WTC11 (cell line): Measurements from ENCODE around the gene SMIM29. TPM values are rescaled to one million over a fixed set of nuclear protein-coding genes. Genes with fewer than 3 reads are reported as not detected.
A peak's percentile ranks its signal among the peaks of the same experiment; 100 is the strongest.
"Not testable (repeated sequence)": the region's sequence is repeated elsewhere in the genome, so short reads cannot be mapped to it uniquely, and the experiment has no call there.

Experiments used
- ATAC-seq: fragments of 200-7000 bp; cut with Tn5 transposase; 2 replicates; pipeline ENCODE4 v1.10.0; 2021; ENCODE audit warnings: mild to moderate bottlenecking, moderate library complexity
- CTCF ChIA-PET: fragments of 300-600 bp; sonication (Branson Sonifier 250); formaldehyde crosslinking; loops from one replicate; lab custom pipeline; 2021; ENCODE audit warnings: antibody characterized with exemption; lab: Charles Lee
- POLR2A ChIA-PET: fragments of 350-600 bp; sonication (Branson Sonifier 250); formaldehyde crosslinking; loops from one replicate; lab custom pipeline; 2021; ENCODE audit warnings: antibody characterized with exemption; lab: Charles Lee
- DNase-seq: peaks from one replicate; pipeline ENCODE4 v3.0.0; 2021; ENCODE audit warnings: low spot score
- H3K27ac Mint-ChIP-seq: 2 replicates; pipeline ENCODE4 v1.8.0; 2021; ENCODE audit warnings: mixed read lengths
- H3K27me3 Mint-ChIP-seq: 2 replicates; pipeline ENCODE4 v1.8.0; 2021; ENCODE audit warnings: low read depth, mild to moderate bottlenecking, moderate library complexity, mixed read lengths
- H3K36me3 Mint-ChIP-seq: 2 replicates; pipeline ENCODE4 v1.8.0; 2021; ENCODE audit warnings: mixed read lengths
- H3K4me1 Mint-ChIP-seq: 2 replicates; pipeline ENCODE4 v1.8.0; 2022; ENCODE audit warnings: mixed read lengths
- H3K4me3 Mint-ChIP-seq: 2 replicates; pipeline ENCODE4 v1.8.0; 2021; ENCODE audit warnings: mild to moderate bottlenecking, moderate library complexity, mixed read lengths
- H3K9me3 Mint-ChIP-seq: 2 replicates; pipeline ENCODE4 v1.8.0; 2021; ENCODE audit warnings: mixed read lengths
- AFF4 ChIP-seq: sonication (generic); formaldehyde crosslinking; IDR thresholded peaks from 2 replicates; pipeline ENCODE4 v1.8.1; 2023; ENCODE audit warnings: mild to moderate bottlenecking, missing genetic modification reagents, borderline replicate concordance
- AR ChIP-seq: fragments of 250-450 bp; sonication (Bioruptor Pico); IDR thresholded peaks from 2 replicates; pipeline ENCODE4 v1.9.0; 2021; ENCODE audit warnings: mild to moderate bottlenecking
- EMX1 ChIP-seq: fragments of 250-450 bp; sonication (Bioruptor Pico); IDR thresholded peaks from 2 replicates; pipeline ENCODE4 v1.8.0; 2021; ENCODE audit warnings: mild to moderate bottlenecking
- JAZF1 ChIP-seq: fragments of 250-450 bp; sonication (Bioruptor Pico); IDR thresholded peaks from 2 replicates; pipeline ENCODE4 v1.9.0; 2021; ENCODE audit warnings: moderate library complexity, mild to moderate bottlenecking, inconsistent platforms
- MYBL2 ChIP-seq: sonication (generic); formaldehyde crosslinking; IDR thresholded peaks from 2 replicates; pipeline ENCODE4 v1.8.1; 2023; ENCODE audit warnings: mild to moderate bottlenecking, moderate library complexity, missing genetic modification reagents
- SMAD3 ChIP-seq: sonication (generic); formaldehyde crosslinking; IDR thresholded peaks from 2 replicates; pipeline ENCODE4 v1.8.0; 2022; ENCODE audit warnings: missing genetic modification reagents, mild to moderate bottlenecking, borderline replicate concordance
- TP53 ChIP-seq: sonication (generic); formaldehyde crosslinking; IDR thresholded peaks from 2 replicates; pipeline ENCODE4 v1.8.1; 2023; ENCODE audit warnings: mild to moderate bottlenecking, missing genetic modification reagents
- USF1 ChIP-seq: sonication (generic); formaldehyde crosslinking; IDR thresholded peaks from 2 replicates; pipeline ENCODE4 v1.8.0; 2022; ENCODE audit warnings: mild to moderate bottlenecking, missing genetic modification reagents
- ZBTB43 ChIP-seq: sonication (generic); formaldehyde crosslinking; IDR thresholded peaks from 2 replicates; pipeline ENCODE4 v1.8.1; 2023; ENCODE audit warnings: mild to moderate bottlenecking, missing genetic modification reagents
- ZNF532 ChIP-seq: fragments of 250-450 bp; sonication (Bioruptor Pico); IDR thresholded peaks from 2 replicates; pipeline ENCODE4 v1.9.0; 2021; ENCODE audit warnings: mild to moderate bottlenecking, borderline replicate concordance
- total RNA-seq: library from RNA; stranded (reverse); gene quantifications from 3 replicates; pipeline ENCODE4 v1.2.3, GENCODE V29; 2021

The SMIM29 gene
- total RNA-seq, 1 experiment from 2014 or later: 11.7 TPM

GRCh38 chr6:34246563-34247391, 2.0 kb downstream of the SMIM29 start (continued):
- TF ChIP-seq ZBTB43 (CRISPR knock-in tag) (peak; percentile 91), MYBL2 (0 out of 2 replicates have a peak, but pooled peaks have one; percentile 59)
- TF ChIP-seq, all 79 proteins: peak for 39

GRCh38 chr6:34246249-34246562, 2.6 kb downstream of the SMIM29 start:
- Mint-ChIP-seq H3K27me3 (no peaks in the 10 kb centered on the region), H3K4me1 (peaks cover 54% of the 10 kb centered on the region), H3K9me3 (no peaks in the 10 kb centered on the region), H3K4me3 (no peak overlapping the region), H3K27ac (no peak overlapping the region), H3K36me3 (peaks cover 36% of the 10 kb centered on the region)
- ChIA-PET POLR2A (interaction anchor here (1.0 to 1.6 kb wide), 4 partner anchors 10 to 50 kb away, joined by 3 to 15 read pairs (median 4); partner anchors contain the start of gene HMGA1), CTCF (interaction anchor here (0.6 to 2.5 kb wide), 9 partner anchors 19 to 363 kb away, joined by 3 to 24 read pairs (median 4); no protein-coding TSS in a partner anchor)
- no peak for TF ChIP-seq SMAD3 (CRISPR knock-in tag)
- no peak for TF ChIP-seq AR
- TF ChIP-seq ZNF532 (CRISPR knock-in tag): no peak
- no peak for TF ChIP-seq JAZF1 (CRISPR knock-in tag)
- no peak for TF ChIP-seq EMX1 (CRISPR knock-in tag)
- no peak for TF ChIP-seq TP53
- TF ChIP-seq AFF4 (CRISPR knock-in tag): no peak; the same call in 1 of the 2 replicates
- peak; percentile 58; the same call in 1 of the 2 replicates for TF ChIP-seq USF1
- DNase-seq (no peak), ATAC-seq (no peak)

- POLR2A ChIA-PET: interaction anchor here (1.5 to 1.6 kb wide), 3 partner anchors 9 to 50 kb away, joined by 3 to 15 read pairs (median 6); partner anchors contain the start of gene HMGA1
- H3K36me3 Mint-ChIP-seq: peaks cover 41% of the 10 kb centered on the region
- H3K9me3 Mint-ChIP-seq, ATAC-seq, H3K27me3 Mint-ChIP-seq, H3K4me3 Mint-ChIP-seq, DNase-seq: not testable (repeated sequence)
- peaks cover 59% of the 10 kb centered on the region for H3K4me1 Mint-ChIP-seq
- peak overlapping the region; percentile 91 for H3K27ac Mint-ChIP-seq
- CTCF ChIA-PET: interaction anchor here (0.6 to 2.5 kb wide), 9 partner anchors 19 to 364 kb away, joined by 3 to 24 read pairs (median 4); no protein-coding TSS in a partner anchor
These were observed 3.1 kb downstream of the SMIM29 start for GRCh38 chr6:34245761-34246140.

GRCh38 chr6:34245032-34245760, 3.6 kb downstream of the SMIM29 start:
- DNase-seq, H3K4me3 Mint-ChIP-seq, H3K27me3 Mint-ChIP-seq, ATAC-seq, H3K9me3 Mint-ChIP-seq: not testable (repeated sequence)
- ChIA-PET POLR2A (interaction anchor here (0.6 to 1.4 kb wide), 2 partner anchors 49 to 90 kb away, joined by 4 to 10 read pairs; no protein-coding TSS in a partner anchor), CTCF (interaction anchor here (1.2 to 1.8 kb wide), 5 partner anchors 18 to 217 kb away, joined by 3 to 23 read pairs (median 6); no protein-coding TSS in a partner anchor)
- Mint-ChIP-seq H3K36me3 (peaks cover 46% of the 10 kb centered on the region), H3K27ac (peak overlapping the region; percentile 91; the same call in 1 of the 2 replicates), H3K4me1 (peaks cover 64% of the 10 kb centered on the region)
